IMR-90 (cell line): ENCODE measurements around the gene MAGOH. TPM values are rescaled to one million over a fixed set of nuclear protein-coding genes. Genes with fewer than 3 reads are reported as not detected.

ENCODE experiments used
- ATAC-seq: fragments of 200-7000 bp; cut with Tn5 transposase; 2 replicates; pipeline ENCODE4 v1.9.1; 2020; ENCODE audit warnings: low read depth, mild to moderate bottlenecking, moderate library complexity
- BruUV-seq: library from RNA; stranded (reverse); fragments of 400-500 nt; replicated peaks from 2 replicates; lab custom pipeline; 2021; lab: Mats Ljungman, UMichigan
- CTCF ChIA-PET: fragments of 300-600 bp; formaldehyde crosslinking; extraction: SDS; loops from one replicate; lab custom pipeline; 2021; ENCODE audit warnings: antibody characterized with exemption; lab: Yijun Ruan, JAX
- POLR2A ChIA-PET: fragments of 300-600 bp; sonication (Branson Sonifier 250); formaldehyde crosslinking; loops from one replicate; lab custom pipeline; 2022; ENCODE audit warnings: antibody characterized with exemption; ENCODE audit not compliant: unreplicated experiment; lab: Charles Lee
- DNase-seq: peaks from one replicate; pipeline ENCODE4 v3.0.0; 2013
- H2AFZ ChIP-seq: replicated peaks from 2 replicates; pipeline ENCODE3; 2013; ENCODE audit warnings: low read length, mild to moderate bottlenecking; ENCODE audit not compliant: poor library complexity
- H2AK5ac ChIP-seq: 2 replicates; pipeline ENCODE4 v1.6.1; 2013; ENCODE audit warnings: low read depth, low read length, inconsistent platforms
- H2AK9ac ChIP-seq: replicated peaks from 2 replicates; pipeline ENCODE3; 2013; ENCODE audit warnings: mild to moderate bottlenecking, low read depth, low read length, moderate library complexity; ENCODE audit not compliant: poor library complexity
- H2BK120ac ChIP-seq: 2 replicates; pipeline ENCODE4 v1.6.1; 2013; ENCODE audit warnings: low read depth, low read length, inconsistent platforms
- H2BK15ac ChIP-seq: 3 replicates; pipeline ENCODE4 v1.6.1; 2013; ENCODE audit warnings: low read depth, low read length, inconsistent platforms
- H2BK20ac ChIP-seq: 2 replicates; pipeline ENCODE4 v1.6.1; 2013; ENCODE audit warnings: low read depth, mild to moderate bottlenecking, inconsistent platforms, low read length, moderate library complexity
- H2BK5ac ChIP-seq: 2 replicates; pipeline ENCODE4 v1.6.1; 2013; ENCODE audit warnings: mild to moderate bottlenecking, low read depth, low read length, inconsistent platforms; ENCODE audit not compliant: poor library complexity, severe bottlenecking
- H3K14ac ChIP-seq: replicated peaks from 2 replicates; pipeline ENCODE4 v1.6.1; 2013; ENCODE audit warnings: low read depth, low read length, inconsistent platforms
- H3K18ac ChIP-seq: 2 replicates; pipeline ENCODE4 v1.6.1; 2013; ENCODE audit warnings: low read depth, low read length, control low read depth
- H3K23ac ChIP-seq: 2 replicates; pipeline ENCODE4 v1.6.1; 2013; ENCODE audit warnings: low read depth, low read length, inconsistent platforms
- H3K27ac ChIP-seq: 2 replicates; pipeline ENCODE4 v1.5.1; 2013; ENCODE audit warnings: mild to moderate bottlenecking, control low read depth, low read length; ENCODE audit not compliant: insufficient read depth
- H3K27me3 ChIP-seq: 2 replicates; pipeline ENCODE4 v1.6.1; 2013; ENCODE audit warnings: low read length; ENCODE audit not compliant: control insufficient read depth, insufficient read depth
- H3K36me3 ChIP-seq: 2 replicates; pipeline ENCODE4 v1.6.1; 2013; ENCODE audit warnings: low read length, mixed read lengths; ENCODE audit not compliant: control insufficient read depth, insufficient read depth
- H3K4ac ChIP-seq: 2 replicates; pipeline ENCODE4 v1.6.1; 2013; ENCODE audit warnings: low read depth, low read length, inconsistent platforms
- H3K4me1 ChIP-seq: 2 replicates; pipeline ENCODE4 v1.6.1; 2013; ENCODE audit warnings: low read length, mixed read lengths; ENCODE audit not compliant: control insufficient read depth, insufficient read depth
- H3K4me2 ChIP-seq: 2 replicates; pipeline ENCODE4 v1.6.1; 2013; ENCODE audit warnings: low read depth, mild to moderate bottlenecking, control low read depth, low read length, moderate library complexity
- H3K4me3 ChIP-seq: 2 replicates; pipeline ENCODE4 v1.5.1; 2013; ENCODE audit warnings: low read depth, mild to moderate bottlenecking, control low read depth, low read length, moderate library complexity; ENCODE audit not compliant: insufficient read depth
- H3K56ac ChIP-seq: 2 replicates; pipeline ENCODE4 v1.6.1; 2013; ENCODE audit warnings: low read length, inconsistent platforms; ENCODE audit not compliant: insufficient read depth; ENCODE audit errors: extremely low read depth
- H3K79me1 ChIP-seq, 2 experiments: 2 replicates each; pipeline ENCODE4 v1.6.1; 2013; ENCODE audit warnings: low read length in 2 of 2, inconsistent platforms in 1 of 2, low read depth in 1 of 2
- H3K9ac ChIP-seq: 2 replicates; pipeline ENCODE4 v1.6.1; 2013; ENCODE audit warnings: low read depth, low read length, control low read depth
- H3K9me1 ChIP-seq: 2 replicates; pipeline ENCODE4 v1.6.1; 2013; ENCODE audit warnings: low read length, inconsistent platforms; ENCODE audit not compliant: insufficient read depth
- H3K9me3 ChIP-seq: 2 replicates; pipeline ENCODE4 v1.6.1; 2013; ENCODE audit warnings: low read length; ENCODE audit not compliant: control insufficient read depth, insufficient read depth
- H4K20me1 ChIP-seq: 2 replicates; pipeline ENCODE4 v1.6.1; 2013; ENCODE audit warnings: low read length, inconsistent platforms; ENCODE audit not compliant: insufficient read depth
- H4K5ac ChIP-seq: 2 replicates; pipeline ENCODE4 v1.6.1; 2013; ENCODE audit warnings: mild to moderate bottlenecking, low read depth, low read length, control low read depth
- H4K8ac ChIP-seq, 2 experiments: 2 replicates each; pipeline ENCODE4 v1.6.1; 2013; ENCODE audit warnings: low read depth in 2 of 2, low read length in 2 of 2, control low read depth in 1 of 2, inconsistent platforms in 1 of 2
- H4K91ac ChIP-seq: 2 replicates; pipeline ENCODE4 v1.6.1; 2013; ENCODE audit warnings: low read depth, low read length, inconsistent platforms; ENCODE audit not compliant: insufficient read depth
- BHLHE40 ChIP-seq: fragments of 150-350 bp; IDR thresholded peaks from 2 replicates; pipeline ENCODE4 v1.6.1; 2016; ENCODE audit warnings: mild to moderate bottlenecking, low read depth, low read length
- CEBPB ChIP-seq: IDR thresholded peaks from 2 replicates; pipeline ENCODE4 v1.6.1; 2012; ENCODE audit warnings: low read depth, low read length, improper control_type of control experiment
- CHD1 ChIP-seq: IDR thresholded peaks from 2 replicates; pipeline ENCODE4 v1.6.1; 2012; ENCODE audit warnings: low read depth, low read length, improper control_type of control experiment
- CTCF ChIP-seq: conservative IDR thresholded peaks from 2 replicates; pipeline ENCODE4 v1.5.1; 2012; ENCODE audit warnings: mild to moderate bottlenecking, low read depth, low read length, improper control_type of control experiment
- FOS ChIP-seq: fragments of 150-350 bp; IDR thresholded peaks from 2 replicates; pipeline ENCODE4 v1.6.1; 2016; ENCODE audit warnings: low read depth, low read length
- MAFK ChIP-seq: IDR thresholded peaks from 2 replicates; pipeline ENCODE4 v1.6.1; 2012; ENCODE audit warnings: low read depth, low read length, improper control_type of control experiment
- MAZ ChIP-seq: IDR thresholded peaks from 2 replicates; pipeline ENCODE4 v1.6.1; 2012; ENCODE audit warnings: low read depth, mild to moderate bottlenecking, low read length, improper control_type of control experiment, moderate library complexity, borderline replicate concordance
- MXI1 ChIP-seq: IDR thresholded peaks from 2 replicates; pipeline ENCODE4 v1.6.1; 2012; ENCODE audit warnings: low read depth, mild to moderate bottlenecking, low read length, moderate library complexity, borderline replicate concordance
- NFE2L2 ChIP-seq: fragments of 150-350 bp; IDR thresholded peaks from 2 replicates; pipeline ENCODE4 v1.6.1; 2016; ENCODE audit warnings: low read depth, mild to moderate bottlenecking, low read length
- POLR2A ChIP-seq: IDR thresholded peaks from 2 replicates; pipeline ENCODE4 v1.6.1; 2012; ENCODE audit warnings: mild to moderate bottlenecking, low read depth, low read length
- RAD21 ChIP-seq: IDR thresholded peaks from 2 replicates; pipeline ENCODE4 v1.6.1; 2012; ENCODE audit warnings: low read length, improper control_type of control experiment
- RCOR1 ChIP-seq: IDR thresholded peaks from 2 replicates; pipeline ENCODE4 v1.6.1; 2012; ENCODE audit warnings: mild to moderate bottlenecking, low read length, improper control_type of control experiment; ENCODE audit not compliant: insufficient replicate concordance
- RFX5 ChIP-seq: IDR thresholded peaks from 2 replicates; pipeline ENCODE4 v1.8.0; 2012; ENCODE audit warnings: low read depth, mild to moderate bottlenecking, low read length, moderate library complexity
- SMC3 ChIP-seq: fragments of 150-350 bp; IDR thresholded peaks from 2 replicates; pipeline ENCODE4 v1.6.1; 2016; ENCODE audit warnings: low read depth, mild to moderate bottlenecking, antibody characterized with exemption, low read length, moderate library complexity
- dilution Hi-C: fragments of 300-500 bp; cut with HindIII; formaldehyde crosslinking; loops from one replicate; pipeline ENCODE4 v1.14.3; 2018; ENCODE audit warnings: low sequenced_read_pairs; ENCODE audit not compliant: unreplicated experiment
- in situ Hi-C: fragments of 300-500 bp; cut with MboI; formaldehyde crosslinking; loops from 3 replicates; pipeline ENCODE4 v1.14.3; 2019; ENCODE audit warnings: low sequenced_read_pairs, inconsistent platforms, mixed read lengths
- intact Hi-C: fragments of 100-400 bp; cut with micrococcal nuclease; formaldehyde crosslinking; loops from 2 replicates; pipeline ENCODE4 v1.10.0; 2022
- polyA plus RNA-seq, 3 experiments: library from polyadenylated mRNA; depleted of rRNA; stranded (reverse); fragments of >200 nt; gene quantifications; 2 replicates each; pipeline ENCODE4 v1.2.3, GENCODE V29; 2012; ENCODE audit warnings: low replicate concordance in 1 of 3
- total RNA-seq: library from RNA; depleted of rRNA; stranded (reverse); fragments of >200 nt; gene quantifications from 2 replicates; pipeline ENCODE4 v1.2.3, GENCODE V29; 2012
- TF ChIP-seq, protein P1 (sequence below): fragments of 150-350 bp; IDR thresholded peaks from 2 replicates; pipeline ENCODE4 v1.6.1; 2017; ENCODE audit warnings: mild to moderate bottlenecking, antibody characterized with exemption, low read length, low read depth
- TF ChIP-seq, protein P2 (sequence below): fragments of 150-350 bp; IDR thresholded peaks from 2 replicates; pipeline ENCODE4 v1.6.1; 2016; ENCODE audit warnings: low read depth, mild to moderate bottlenecking, low read length, moderate library complexity, borderline replicate concordance

The MAGOH gene
- total and polyA plus RNA-seq, 2 of the 4 experiments (the other 2 are of a cell fraction), result 3.8 to 26.3 TPM

DNA sequence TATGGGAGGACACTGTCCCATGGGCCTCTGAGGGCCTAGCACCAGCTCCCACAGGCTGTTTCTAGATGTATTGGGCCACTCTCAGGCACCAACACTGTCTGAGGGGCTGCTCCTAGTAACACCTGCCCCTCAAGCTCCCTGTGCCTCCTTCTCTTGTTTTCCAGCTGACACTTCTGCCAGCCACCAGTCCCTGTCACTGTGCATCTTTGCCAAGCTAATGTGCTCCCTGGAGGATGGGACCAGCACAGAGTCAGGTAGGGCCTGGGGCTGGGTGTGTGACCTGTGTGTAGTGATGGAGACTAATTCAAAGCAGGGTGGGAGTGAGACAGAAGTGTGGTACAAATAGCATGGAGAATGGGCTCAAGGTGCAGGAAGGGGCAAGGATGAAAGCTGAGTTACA is 29.4 kb upstream of the MAGOH start:
- Histone ChIP-seq H3K18ac (no peak overlapping the region), H3K4me3 (no peak overlapping the region), H2BK15ac (no peak overlapping the region), H3K23ac (no peak overlapping the region), H2BK120ac (no peak overlapping the region), H3K4ac (no peak overlapping the region), H2BK5ac (no peak overlapping the region), H3K79me1 (no peaks in the 10 kb centered on the region), H3K27me3 (no peaks in the 10 kb centered on the region), H3K9me1 (peaks cover 17% of the 10 kb centered on the region; the same call in 1 of the 2 replicates), H3K4me1 (no peaks in the 10 kb centered on the region), H4K5ac (no peak overlapping the region), H3K56ac (no peak overlapping the region), H3K9me3 (no peaks in the 10 kb centered on the region), H2AFZ (no peak overlapping the region), H3K27ac (no peak overlapping the region), H4K91ac (no peak overlapping the region), H2BK20ac (no peak overlapping the region), H2AK9ac (no peak overlapping the region), H4K20me1 (no peaks in the 10 kb centered on the region), H3K14ac (no peak overlapping the region), H3K9ac (no peak overlapping the region), H3K4me2 (no peak overlapping the region), H2AK5ac (no peak overlapping the region), H3K36me3 (peaks cover 10% of the 10 kb centered on the region), H4K8ac (no peak overlapping the region)
- DNase-seq, result no peak
- BruUV-seq, result no TSS peak
- in situ Hi-C loops (no loop called here), intact Hi-C loops (no loop called here), dilution Hi-C loops (no loop called here)
- TF ChIP-seq MXI1, result no peak
- no peak for TF ChIP-seq RAD21
- TF ChIP-seq FOS, result no peak
- TF ChIP-seq, protein P1, sequence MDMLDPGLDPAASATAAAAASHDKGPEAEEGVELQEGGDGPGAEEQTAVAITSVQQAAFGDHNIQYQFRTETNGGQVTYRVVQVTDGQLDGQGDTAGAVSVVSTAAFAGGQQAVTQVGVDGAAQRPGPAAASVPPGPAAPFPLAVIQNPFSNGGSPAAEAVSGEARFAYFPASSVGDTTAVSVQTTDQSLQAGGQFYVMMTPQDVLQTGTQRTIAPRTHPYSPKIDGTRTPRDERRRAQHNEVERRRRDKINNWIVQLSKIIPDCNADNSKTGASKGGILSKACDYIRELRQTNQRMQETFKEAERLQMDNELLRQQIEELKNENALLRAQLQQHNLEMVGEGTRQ, result no peak
- no peak for TF ChIP-seq CTCF
- TF ChIP-seq RCOR1, result no peak
- no peak for TF ChIP-seq MAZ
- no peak for TF ChIP-seq MAFK
- TF ChIP-seq RFX5, result no peak
- TF ChIP-seq NFE2L2, result no peak
- TF ChIP-seq, protein P2, sequence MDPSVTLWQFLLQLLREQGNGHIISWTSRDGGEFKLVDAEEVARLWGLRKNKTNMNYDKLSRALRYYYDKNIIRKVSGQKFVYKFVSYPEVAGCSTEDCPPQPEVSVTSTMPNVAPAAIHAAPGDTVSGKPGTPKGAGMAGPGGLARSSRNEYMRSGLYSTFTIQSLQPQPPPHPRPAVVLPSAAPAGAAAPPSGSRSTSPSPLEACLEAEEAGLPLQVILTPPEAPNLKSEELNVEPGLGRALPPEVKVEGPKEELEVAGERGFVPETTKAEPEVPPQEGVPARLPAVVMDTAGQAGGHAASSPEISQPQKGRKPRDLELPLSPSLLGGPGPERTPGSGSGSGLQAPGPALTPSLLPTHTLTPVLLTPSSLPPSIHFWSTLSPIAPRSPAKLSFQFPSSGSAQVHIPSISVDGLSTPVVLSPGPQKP, result no peak
- TF ChIP-seq BHLHE40, result no peak
- no peak for TF ChIP-seq POLR2A
- TF ChIP-seq SMC3, result no peak
- no peak for TF ChIP-seq CEBPB
- TF ChIP-seq CHD1, result no peak
- ChIA-PET CTCF (interaction anchor here (0.6 to 1.4 kb wide), 2 partner anchors 11 to 300 kb away, joined by 3 to 4 read pairs; no protein-coding TSS in a partner anchor), POLR2A (no interaction called here)
- ATAC-seq, result no peak
